ENCODE measurements around the gene PWP1. TPM values are rescaled to one million over a fixed set of nuclear protein-coding genes. Genes with fewer than 3 reads are reported as not detected.

PWP1 gene
- total and polyA plus RNA-seq, 9 of the 15 experiments (the other 6 are each of a cell fraction or from before 2014, with no cell fraction given), result 61.6 to 401 (median 111) TPM

DNA sequence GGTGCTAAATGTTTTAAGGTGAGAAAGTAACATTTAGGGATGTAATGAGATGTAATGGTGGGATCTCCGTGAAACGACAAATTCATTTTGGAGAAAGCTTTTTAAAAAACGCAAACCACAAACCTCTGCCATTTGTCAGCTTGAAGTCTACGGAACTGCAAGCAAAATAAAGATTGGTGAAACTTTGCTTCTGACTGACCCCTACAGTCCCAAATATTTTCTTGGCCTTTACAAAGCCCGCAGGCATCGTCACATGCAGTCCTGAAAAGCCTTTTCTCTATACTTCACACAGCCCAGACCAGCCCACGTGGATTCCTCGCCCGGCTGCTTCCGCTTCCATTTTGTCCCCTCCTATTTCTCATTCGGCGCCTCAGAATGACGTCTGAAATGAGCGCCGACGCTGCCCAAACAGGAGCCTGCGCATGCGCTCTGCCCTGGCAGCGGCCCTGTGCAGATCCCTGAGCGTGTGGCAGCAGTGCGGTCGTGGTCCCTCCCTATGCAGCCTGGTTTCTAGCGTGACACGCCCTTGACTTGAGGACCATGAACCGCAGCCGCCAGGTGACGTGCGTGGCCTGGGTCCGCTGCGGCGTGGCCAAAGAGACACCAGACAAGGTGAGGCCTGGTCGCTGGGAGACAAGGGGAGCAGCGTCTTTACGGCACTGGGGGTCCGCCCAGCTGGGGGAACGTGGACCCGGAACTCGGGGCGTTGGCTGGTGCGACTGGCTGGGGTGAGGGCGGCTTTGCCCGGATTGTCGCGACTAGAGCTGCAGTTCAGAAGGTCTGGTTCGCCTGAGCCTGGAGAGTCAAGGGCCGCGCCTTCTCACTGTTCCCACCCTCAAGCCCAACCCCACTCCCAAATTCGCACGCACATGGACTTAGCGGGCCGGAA is at the start of gene PWP1 (continued):
- TF ChIP-seq, protein P1, sequence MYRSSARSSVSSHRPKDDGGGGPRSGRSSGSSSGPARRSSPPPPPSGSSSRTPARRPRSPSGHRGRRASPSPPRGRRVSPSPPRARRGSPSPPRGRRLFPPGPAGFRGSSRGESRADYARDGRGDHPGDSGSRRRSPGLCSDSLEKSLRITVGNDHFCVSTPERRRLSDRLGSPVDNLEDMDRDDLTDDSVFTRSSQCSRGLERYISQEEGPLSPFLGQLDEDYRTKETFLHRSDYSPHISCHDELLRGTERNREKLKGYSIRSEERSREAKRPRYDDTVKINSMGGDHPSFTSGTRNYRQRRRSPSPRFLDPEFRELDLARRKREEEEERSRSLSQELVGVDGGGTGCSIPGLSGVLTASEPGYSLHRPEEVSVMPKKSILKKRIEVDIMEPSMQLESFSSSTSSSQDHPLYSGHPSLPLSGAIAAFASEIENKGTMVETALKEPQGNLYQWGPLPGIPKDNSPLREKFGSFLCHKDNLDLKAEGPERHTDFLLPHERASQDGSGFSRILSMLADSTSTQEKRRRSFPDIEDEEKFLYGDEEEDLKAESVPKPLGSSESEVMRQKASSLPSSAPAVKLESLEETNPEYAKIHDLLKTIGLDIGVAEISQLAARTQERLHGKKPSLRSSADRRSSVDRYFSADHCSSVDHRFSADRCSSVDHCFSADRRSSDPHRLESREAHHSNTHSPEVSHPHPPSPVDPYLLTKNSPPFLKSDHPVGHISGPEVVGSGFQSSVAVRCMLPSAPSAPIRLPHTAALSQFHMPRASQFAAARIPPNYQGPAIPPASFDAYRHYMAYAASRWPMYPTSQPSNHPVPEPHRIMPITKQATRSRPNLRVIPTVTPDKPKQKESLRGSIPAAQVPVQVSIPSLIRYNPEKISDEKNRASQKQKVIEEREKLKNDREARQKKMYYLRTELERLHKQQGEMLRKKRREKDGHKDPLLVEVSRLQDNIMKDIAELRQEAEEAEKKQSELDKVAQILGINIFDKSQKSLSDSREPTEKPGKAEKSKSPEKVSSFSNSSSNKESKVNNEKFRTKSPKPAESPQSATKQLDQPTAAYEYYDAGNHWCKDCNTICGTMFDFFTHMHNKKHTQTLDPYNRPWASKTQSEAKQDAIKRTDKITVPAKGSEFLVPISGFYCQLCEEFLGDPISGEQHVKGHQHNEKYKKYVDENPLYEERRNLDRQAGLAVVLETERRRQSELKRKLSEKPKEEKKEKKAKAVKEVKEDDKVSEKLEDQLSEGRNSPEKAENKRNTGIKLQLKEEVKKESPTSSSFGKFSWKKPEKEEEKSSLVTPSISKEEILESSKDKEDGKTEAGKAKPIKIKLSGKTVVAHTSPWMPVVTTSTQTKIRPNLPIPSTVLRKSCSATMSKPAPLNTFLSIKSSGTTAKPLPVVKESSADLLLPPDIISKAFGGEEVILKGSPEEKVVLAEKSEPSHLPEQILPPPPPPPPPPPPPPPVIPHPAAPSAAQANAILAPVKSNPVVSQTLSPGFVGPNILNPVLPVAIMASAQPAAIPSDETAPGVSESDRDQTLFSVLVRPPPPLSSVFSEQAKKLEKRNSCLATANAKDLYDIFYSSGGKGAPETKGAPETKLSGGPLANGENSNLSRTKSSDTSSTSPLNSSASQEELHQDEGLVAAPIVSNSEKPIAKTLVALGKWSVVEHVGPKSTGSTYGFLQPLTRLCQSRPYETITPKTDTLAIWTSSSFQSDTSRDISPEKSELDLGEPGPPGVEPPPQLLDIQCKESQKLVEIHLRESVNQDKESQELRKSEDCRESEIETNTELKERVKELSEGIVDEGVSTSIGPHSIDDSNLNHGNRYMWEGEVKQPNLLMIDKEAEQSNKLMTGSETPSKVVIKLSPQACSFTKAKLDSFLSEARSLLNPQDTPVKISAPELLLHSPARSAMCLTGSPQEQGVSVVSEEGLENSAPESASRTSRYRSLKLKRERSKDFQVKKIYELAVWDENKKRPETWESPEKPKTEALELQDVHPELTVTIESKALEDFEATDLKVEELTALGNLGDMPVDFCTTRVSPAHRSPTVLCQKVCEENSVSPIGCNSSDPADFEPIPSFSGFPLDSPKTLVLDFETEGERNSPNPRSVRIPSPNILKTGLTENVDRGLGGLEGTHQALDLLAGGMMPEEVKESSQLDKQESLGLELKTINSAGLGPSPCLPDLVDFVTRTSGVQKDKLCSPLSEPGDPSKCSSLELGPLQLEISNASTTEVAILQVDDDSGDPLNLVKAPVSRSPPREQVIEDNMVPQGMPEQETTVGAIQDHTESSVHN (IDR thresholded peaks at IDR 0.05; ENCODE audit: borderline replicate concordance in 1 of 2, low read depth in 1 of 2), result no peak
- no peak for TF ChIP-seq ZNF766 (CRISPR knock-in tag; conservative IDR thresholded peaks at IDR 0.05)
- TF ChIP-seq, protein P2, sequence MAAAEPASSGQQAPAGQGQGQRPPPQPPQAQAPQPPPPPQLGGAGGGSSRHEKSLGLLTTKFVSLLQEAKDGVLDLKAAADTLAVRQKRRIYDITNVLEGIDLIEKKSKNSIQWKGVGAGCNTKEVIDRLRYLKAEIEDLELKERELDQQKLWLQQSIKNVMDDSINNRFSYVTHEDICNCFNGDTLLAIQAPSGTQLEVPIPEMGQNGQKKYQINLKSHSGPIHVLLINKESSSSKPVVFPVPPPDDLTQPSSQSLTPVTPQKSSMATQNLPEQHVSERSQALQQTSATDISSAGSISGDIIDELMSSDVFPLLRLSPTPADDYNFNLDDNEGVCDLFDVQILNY (CRISPR knock-in tag; IDR thresholded peaks at IDR 0.05), result no peak
- TF ChIP-seq NFRKB (IDR thresholded peaks at IDR 0.05; ENCODE audit: low read depth), result peak; percentile 93
- peak; percentile 67; the same call in 1 of the 2 replicates for TF ChIP-seq PML (IDR thresholded peaks at IDR 0.05; ENCODE audit: low read length)
- TF ChIP-seq, protein P3, sequence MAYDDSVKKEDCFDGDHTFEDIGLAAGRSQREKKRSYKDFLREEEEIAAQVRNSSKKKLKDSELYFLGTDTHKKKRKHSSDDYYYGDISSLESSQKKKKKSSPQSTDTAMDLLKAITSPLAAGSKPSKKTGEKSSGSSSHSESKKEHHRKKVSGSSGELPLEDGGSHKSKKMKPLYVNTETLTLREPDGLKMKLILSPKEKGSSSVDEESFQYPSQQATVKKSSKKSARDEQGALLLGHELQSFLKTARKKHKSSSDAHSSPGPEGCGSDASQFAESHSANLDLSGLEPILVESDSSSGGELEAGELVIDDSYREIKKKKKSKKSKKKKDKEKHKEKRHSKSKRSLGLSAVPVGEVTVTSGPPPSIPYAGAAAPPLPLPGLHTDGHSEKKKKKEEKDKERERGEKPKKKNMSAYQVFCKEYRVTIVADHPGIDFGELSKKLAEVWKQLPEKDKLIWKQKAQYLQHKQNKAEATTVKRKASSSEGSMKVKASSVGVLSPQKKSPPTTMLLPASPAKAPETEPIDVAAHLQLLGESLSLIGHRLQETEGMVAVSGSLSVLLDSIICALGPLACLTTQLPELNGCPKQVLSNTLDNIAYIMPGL (CRISPR knock-in tag; IDR thresholded peaks at IDR 0.05), result peak; percentile 84; the same call in 1 of the 2 replicates
- TF ChIP-seq CBX3 (IDR thresholded peaks at IDR 0.05; ENCODE audit: borderline replicate concordance in 1 of 2, low read length in 2 of 2), result peak in 1 of 2 experiments; percentile 74; a peak in 1 of 3 replicates
